Upper lobe of left lung (tissue), 6 donors: ENCODE data around the gene PTPRM. TPM values are rescaled to one million over a fixed set of nuclear protein-coding genes. Genes with fewer than 3 reads are reported as not detected.

Source experiments
- ATAC-seq, 2 donors: fragments of 200-7000 bp; cut with Tn5 transposase; one replicate each; pipeline ENCODE4 v1.9.1; 2022; ENCODE audit warnings: mild to moderate bottlenecking in 2 of 2, moderate library complexity in 2 of 2; ENCODE audit not compliant: low FRiP score in 2 of 2
- DNase-seq, 2 donors: peaks; one replicate each; pipeline ENCODE4 v3.0.0-alpha.2; 2019 to 2020
- H3K27ac ChIP-seq, 4 donors: fragments of 200-600 bp; sonication (generic); one replicate each; pipeline ENCODE4 v1.5.1; 2016 to 2019
- H3K27me3 ChIP-seq, 4 donors: fragments of 200-600 bp; sonication (generic); one replicate each; pipeline ENCODE4 v1.5.1; 2017 to 2019
- H3K36me3 ChIP-seq, 4 donors: fragments of 200-600 bp; sonication (generic); one replicate each; pipeline ENCODE4 v1.5.1; 2016 to 2019
- H3K4me1 ChIP-seq, 4 donors: fragments of 200-600 bp; sonication (generic); one replicate each; pipeline ENCODE4 v1.5.1; 2018 to 2019
- H3K4me3 ChIP-seq, 4 donors: fragments of 200-600 bp; sonication (generic); one replicate each; pipeline ENCODE4 v1.5.1; 2017 to 2019; ENCODE audit warnings: mild to moderate bottlenecking in 2 of 4, moderate library complexity in 1 of 4
- H3K9me3 ChIP-seq, 4 donors: fragments of 200-600 bp; sonication (generic); one replicate each; pipeline ENCODE4 v1.5.1; 2018 to 2019
- EP300 ChIP-seq, 4 donors: sonication (generic); formaldehyde crosslinking; IDR thresholded peaks; one replicate each; pipeline ENCODE4 v1.5.1; 2017; ENCODE audit warnings: antibody characterized with exemption in 4 of 4, control low read depth in 2 of 4
- POLR2A ChIP-seq, 4 donors: fragments of 450-650 bp; IDR thresholded peaks; one replicate each; pipeline ENCODE4 v1.5.1; 2016 to 2017; ENCODE audit warnings: antibody characterized with exemption in 4 of 4, mild to moderate bottlenecking in 2 of 4
- POLR2AphosphoS5 ChIP-seq, 2 donors: sonication (generic); formaldehyde crosslinking; IDR thresholded peaks; one replicate each; pipeline ENCODE4 v1.5.1; 2017; ENCODE audit warnings: antibody characterized with exemption in 2 of 2
- WGBS, 2 donors: methylation state at CpG; one replicate each; pipeline ENCODE4 v1.1.5; 2017 to 2018; 5-methylcytosine and 5-hydroxymethylcytosine counted together
- total RNA-seq, 6 donors: library from RNA; depleted of rRNA in 4 of 6; stranded (reverse); fragments of >200 nt in 4 of 6; gene quantifications; one replicate each; pipeline versions ENCODE4 v1.1.0 to v1.2.1, GENCODE V29; 2016 to 2021
- TF ChIP-seq, protein P1 (sequence below), 6 experiments: fragments of 450-650 bp in 4 of 6; fragments of 200-600 bp in 2 of 6; sonication (generic) in 2 of 6; IDR thresholded peaks; one replicate each; pipeline ENCODE4 v1.5.1; 2016 to 2019; ENCODE audit warnings: antibody characterized with exemption in 6 of 6
- donor health status: DM: no; HTN: no; CAD: no; lungs with moderate emphysema.
- donor health status: DM: no; HTN: yes; CAD: no; lungs with severe emphysema.

PTPRM gene
- total RNA-seq, 6 donors from 2014 or later: 82.0 to 201 (median 154) TPM

DNA sequence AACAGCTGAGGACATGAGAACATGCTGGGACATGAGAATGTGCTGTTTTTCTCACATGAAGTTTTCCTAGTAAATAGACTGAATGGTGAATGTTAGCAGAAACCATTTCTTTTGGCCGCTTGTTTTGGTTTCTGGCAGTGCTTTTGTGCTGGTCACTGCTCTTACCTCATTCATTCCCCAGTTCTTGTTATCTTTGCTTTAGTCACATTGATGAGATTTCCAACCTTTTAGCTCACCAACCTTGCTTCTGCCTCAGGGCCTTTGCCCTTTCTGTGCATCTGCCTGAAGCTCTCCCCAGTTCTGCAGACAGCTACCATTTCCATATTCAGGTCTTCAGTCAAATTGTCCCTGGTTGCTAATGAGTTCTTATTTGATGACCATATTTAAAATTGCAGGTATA is 91.6 kb downstream of the PTPRM start:
- Histone ChIP-seq H3K4me3 (no peak overlapping the region), H3K9me3 (no peaks in the 10 kb centered on the region), H3K27ac (no peak overlapping the region), H3K27me3 (no peaks in the 10 kb centered on the region), H3K36me3 (no peaks in the 10 kb centered on the region), H3K4me1 (peaks cover 0 to 15% (median 12%) of the 10 kb centered on the region in 4 donors)
- DNase-seq (no peak), ATAC-seq (no peak)
- WGBS, 2 donors: 89 to 92% methylated on average over 1 of the region's 1 CpG
- TF ChIP-seq POLR2A (IDR thresholded peaks at IDR 0.05) (no peak), POLR2AphosphoS5 (IDR thresholded peaks at IDR 0.05) (no peak), EP300 (IDR thresholded peaks at IDR 0.05) (no peak)
- TF ChIP-seq, protein P1, sequence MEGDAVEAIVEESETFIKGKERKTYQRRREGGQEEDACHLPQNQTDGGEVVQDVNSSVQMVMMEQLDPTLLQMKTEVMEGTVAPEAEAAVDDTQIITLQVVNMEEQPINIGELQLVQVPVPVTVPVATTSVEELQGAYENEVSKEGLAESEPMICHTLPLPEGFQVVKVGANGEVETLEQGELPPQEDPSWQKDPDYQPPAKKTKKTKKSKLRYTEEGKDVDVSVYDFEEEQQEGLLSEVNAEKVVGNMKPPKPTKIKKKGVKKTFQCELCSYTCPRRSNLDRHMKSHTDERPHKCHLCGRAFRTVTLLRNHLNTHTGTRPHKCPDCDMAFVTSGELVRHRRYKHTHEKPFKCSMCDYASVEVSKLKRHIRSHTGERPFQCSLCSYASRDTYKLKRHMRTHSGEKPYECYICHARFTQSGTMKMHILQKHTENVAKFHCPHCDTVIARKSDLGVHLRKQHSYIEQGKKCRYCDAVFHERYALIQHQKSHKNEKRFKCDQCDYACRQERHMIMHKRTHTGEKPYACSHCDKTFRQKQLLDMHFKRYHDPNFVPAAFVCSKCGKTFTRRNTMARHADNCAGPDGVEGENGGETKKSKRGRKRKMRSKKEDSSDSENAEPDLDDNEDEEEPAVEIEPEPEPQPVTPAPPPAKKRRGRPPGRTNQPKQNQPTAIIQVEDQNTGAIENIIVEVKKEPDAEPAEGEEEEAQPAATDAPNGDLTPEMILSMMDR (IDR thresholded peaks at IDR 0.05): no peak

DNA sequence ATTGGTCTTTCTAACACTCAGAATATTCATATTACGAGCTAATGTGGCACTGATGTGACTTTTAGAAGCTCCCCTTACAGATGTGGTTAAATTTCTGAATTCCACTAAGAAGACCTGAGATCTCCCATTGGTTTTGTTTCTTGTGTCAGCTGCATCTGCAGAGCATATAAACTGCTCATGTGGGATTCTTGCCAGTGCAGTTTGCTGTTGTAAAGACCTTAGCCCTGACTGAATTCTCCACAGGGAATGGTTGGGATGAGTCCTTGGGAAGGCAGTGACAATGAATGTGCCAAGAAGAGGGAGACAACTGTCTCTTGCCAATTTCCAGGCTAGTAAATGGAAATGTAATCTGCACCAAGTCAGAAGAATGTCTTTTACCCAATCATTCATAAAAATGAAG is 94.1 kb downstream of the PTPRM start:
- peaks cover 0 to 13% (median 11%) of the 10 kb centered on the region in 4 donors for H3K4me1 ChIP-seq

DNA sequence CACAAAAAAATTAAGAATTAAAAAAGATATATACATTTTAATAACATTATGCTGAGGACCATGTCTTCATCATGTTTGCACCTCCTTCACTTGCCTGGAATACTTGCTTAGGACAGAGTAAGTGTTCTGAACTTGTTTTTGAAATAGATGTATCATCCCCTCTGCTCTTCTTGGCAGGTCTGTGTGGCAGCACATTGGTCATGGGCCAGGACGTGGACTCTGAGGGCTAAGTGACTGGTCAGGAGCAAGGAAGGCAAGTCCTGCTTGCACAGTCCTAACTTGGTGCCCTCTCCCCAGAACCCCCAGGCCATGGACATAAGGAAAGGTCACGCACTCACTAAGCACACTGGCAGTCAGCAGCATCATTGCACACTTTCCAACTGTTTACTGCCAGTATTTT is 95.8 kb downstream of the PTPRM start:
- 79 to 95% methylated on average over 2 of the region's 2 CpGs for WGBS, 2 donors
- Histone ChIP-seq H3K9me3 (no peaks in the 10 kb centered on the region), H3K27me3 (no peaks in the 10 kb centered on the region), H3K4me3 (no peak overlapping the region), H3K4me1 (no peaks in the 10 kb centered on the region), H3K27ac (no peak overlapping the region), H3K36me3 (no peaks in the 10 kb centered on the region)
- ATAC-seq (peak in 1 of 2 donors; percentile 35), DNase-seq (no peak)
- TF ChIP-seq, protein P1 (IDR thresholded peaks at IDR 0.05): no peak
- no peak for TF ChIP-seq POLR2AphosphoS5 (IDR thresholded peaks at IDR 0.05)
- TF ChIP-seq EP300 (IDR thresholded peaks at IDR 0.05): no peak
- no peak for TF ChIP-seq POLR2A (IDR thresholded peaks at IDR 0.05)

More for the DNA sequence above, 94.1 kb downstream of the PTPRM start:
- ATAC-seq (no peak), DNase-seq (no peak)
- H3K4me3 ChIP-seq: no peak overlapping the region
- no peaks in the 10 kb centered on the region for H3K9me3 ChIP-seq
- TF ChIP-seq EP300 (IDR thresholded peaks at IDR 0.05): no peak
- no peak for TF ChIP-seq POLR2A (IDR thresholded peaks at IDR 0.05)
- TF ChIP-seq, protein P1 (IDR thresholded peaks at IDR 0.05): no peak
- no peak for TF ChIP-seq POLR2AphosphoS5 (IDR thresholded peaks at IDR 0.05)
- 79 to 88% methylated on average over 1 of the region's 1 CpG for WGBS, 2 donors
- no peak overlapping the region for H3K27ac ChIP-seq
- no peaks in the 10 kb centered on the region for H3K27me3 ChIP-seq
- no peaks in the 10 kb centered on the region for H3K36me3 ChIP-seq

DNA sequence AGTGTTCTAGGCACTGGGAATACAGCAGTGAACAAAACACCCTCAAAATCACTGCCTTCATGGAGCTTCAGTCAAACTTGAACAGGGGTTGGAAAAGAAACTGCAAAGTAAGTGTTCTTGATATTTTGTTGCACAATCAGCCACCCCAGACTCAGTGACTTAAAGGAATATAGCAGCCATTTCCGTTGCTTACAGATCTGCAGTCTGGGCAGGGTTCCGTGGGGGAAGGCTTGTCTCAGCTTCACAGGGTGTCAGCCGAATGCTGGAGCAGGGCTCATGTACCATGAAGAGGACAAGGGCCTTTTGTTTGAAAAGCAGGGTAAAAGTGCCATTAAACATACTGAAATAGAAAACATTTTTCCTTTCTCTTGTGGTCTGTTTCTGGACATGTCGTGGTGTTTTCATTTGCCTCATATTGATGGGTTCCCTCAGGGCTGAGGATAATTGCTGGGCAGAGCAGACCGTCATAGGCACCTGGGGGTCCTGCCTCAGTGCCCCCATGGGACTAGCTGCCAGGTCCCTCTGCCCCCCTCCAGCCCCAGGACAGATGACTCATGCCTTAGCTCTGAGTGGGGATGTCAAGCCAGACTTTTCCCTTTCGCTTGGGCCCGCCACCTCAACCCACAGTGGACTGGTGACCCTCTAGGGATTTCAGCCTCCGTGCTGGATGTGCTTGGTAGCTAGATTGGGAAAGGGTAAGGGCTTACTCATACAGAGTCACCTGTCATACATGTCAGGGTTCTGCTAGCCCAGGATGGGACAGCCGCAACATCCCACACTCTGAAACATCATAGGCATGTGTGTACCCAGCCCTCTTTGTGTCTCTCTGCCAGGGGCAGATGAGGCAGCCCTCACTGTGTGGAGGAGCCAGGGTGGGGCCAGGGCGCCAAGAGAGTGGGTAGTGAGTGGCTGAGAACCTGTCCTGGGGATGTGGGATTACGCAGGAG is 96.5 kb downstream of the PTPRM start:
- H3K9me3 ChIP-seq: no peaks in the 10 kb centered on the region
- ATAC-seq: peak in 1 of 2 donors; percentile 22
- no peak for DNase-seq
- no peak overlapping the region for H3K4me3 ChIP-seq
- H3K27ac ChIP-seq: no peak overlapping the region
- WGBS, 2 donors: 89 to 90% methylated on average over 8 to 11 of the region's 11 CpGs
- H3K4me1 ChIP-seq: peaks cover 0 to 2% (median 0%) of the 10 kb centered on the region in 4 donors
- H3K36me3 ChIP-seq: no peaks in the 10 kb centered on the region
- no peak for TF ChIP-seq POLR2AphosphoS5 (IDR thresholded peaks at IDR 0.05)
- no peaks in the 10 kb centered on the region for H3K27me3 ChIP-seq

DNA sequence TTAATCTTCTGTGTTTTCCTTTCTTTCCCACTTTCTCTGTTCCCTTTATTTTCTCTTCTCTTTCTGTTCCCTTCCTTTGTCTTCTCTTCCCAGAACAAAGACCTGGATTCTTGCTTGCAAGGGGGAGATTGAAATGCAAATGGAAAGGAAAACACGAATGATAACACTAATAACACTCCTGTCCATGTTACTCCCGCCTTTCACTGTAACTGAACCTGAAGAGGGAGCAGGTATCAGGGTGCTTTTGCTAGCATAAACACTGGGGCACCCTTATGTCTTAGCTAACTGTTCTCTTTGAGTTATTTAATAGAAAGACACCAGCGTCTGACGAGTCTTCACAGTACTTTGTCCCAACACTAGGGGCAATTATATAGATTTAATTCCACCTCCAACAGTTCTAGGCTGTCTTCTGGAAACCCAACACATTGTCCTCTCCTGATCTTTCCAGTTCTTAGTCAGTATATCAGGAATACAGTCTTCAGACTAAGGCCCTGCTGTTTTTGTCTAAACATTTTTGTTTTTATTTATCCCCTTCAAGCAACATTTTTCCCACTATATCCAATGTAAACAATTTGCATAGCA is 99.2 kb downstream of the PTPRM start:
- no peaks in the 10 kb centered on the region for H3K36me3 ChIP-seq
- H3K4me3 ChIP-seq: no peak overlapping the region
- ATAC-seq: no peak
- no peaks in the 10 kb centered on the region for H3K9me3 ChIP-seq
- no peak for DNase-seq
- peaks cover 0 to 13% (median 0%) of the 10 kb centered on the region in 4 donors for H3K4me1 ChIP-seq
- no peak for TF ChIP-seq POLR2AphosphoS5 (IDR thresholded peaks at IDR 0.05)
- no peak for TF ChIP-seq POLR2A (IDR thresholded peaks at IDR 0.05)
- TF ChIP-seq, protein P1 (IDR thresholded peaks at IDR 0.05): no peak
- no peak for TF ChIP-seq EP300 (IDR thresholded peaks at IDR 0.05)
- no peaks in the 10 kb centered on the region for H3K27me3 ChIP-seq
- no peak overlapping the region for H3K27ac ChIP-seq
- 80 to 87% methylated on average over 4 of the region's 4 CpGs for WGBS, 2 donors
